Measurements from ENCODE around the gene PLEKHA3.

DNA sequence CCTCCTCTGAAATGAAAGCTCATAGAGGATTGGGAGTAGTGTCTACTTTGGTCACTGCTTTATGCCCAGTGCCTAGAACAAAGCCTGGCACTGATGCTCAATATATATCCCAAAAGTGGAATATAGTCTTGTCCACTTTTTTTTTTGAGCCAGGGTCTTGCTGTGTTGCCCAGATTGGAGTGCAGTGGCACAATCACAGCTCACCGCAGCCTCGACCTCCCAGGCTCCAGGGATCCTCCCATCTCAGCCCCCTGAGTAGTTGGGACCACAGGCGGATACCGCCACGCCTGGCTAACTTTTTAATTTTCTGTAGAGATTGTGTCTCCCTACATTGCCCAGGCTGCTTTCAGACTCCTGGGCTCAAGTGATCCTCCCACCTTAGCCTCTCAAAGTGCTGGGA is 5.7 kb upstream of the PLEKHA3 start:
- TF ChIP-seq CTCF (IDR thresholded peaks at IDR 0.05), result no peak
- no peak for TF ChIP-seq EZH2 (IDR thresholded peaks at IDR 0.05)
- TF ChIP-seq EZH2phosphoT487 (IDR thresholded peaks at IDR 0.05), result no peak

All from neural progenitor cell (in vitro differentiated cells).